WTC11 (cell line): Measurements from ENCODE around the gene STXBP5. TPM values are rescaled to one million over a fixed set of nuclear protein-coding genes. Genes with fewer than 3 reads are reported as not detected.

ENCODE experiments used
- ATAC-seq: fragments of 200-7000 bp; cut with Tn5 transposase; 2 replicates; pipeline ENCODE4 v1.10.0; 2021; ENCODE audit warnings: mild to moderate bottlenecking, moderate library complexity
- CTCF ChIA-PET: fragments of 300-600 bp; sonication (Branson Sonifier 250); formaldehyde crosslinking; loops from one replicate; lab custom pipeline; 2021; ENCODE audit warnings: antibody characterized with exemption; lab: Charles Lee
- POLR2A ChIA-PET: fragments of 350-600 bp; sonication (Branson Sonifier 250); formaldehyde crosslinking; loops from one replicate; lab custom pipeline; 2021; ENCODE audit warnings: antibody characterized with exemption; lab: Charles Lee
- DNase-seq: peaks from one replicate; pipeline ENCODE4 v3.0.0; 2021; ENCODE audit warnings: low spot score
- H3K27ac Mint-ChIP-seq: 2 replicates; pipeline ENCODE4 v1.8.0; 2021; ENCODE audit warnings: mixed read lengths
- H3K27me3 Mint-ChIP-seq: 2 replicates; pipeline ENCODE4 v1.8.0; 2021; ENCODE audit warnings: low read depth, mild to moderate bottlenecking, moderate library complexity, mixed read lengths
- H3K36me3 Mint-ChIP-seq: 2 replicates; pipeline ENCODE4 v1.8.0; 2021; ENCODE audit warnings: mixed read lengths
- H3K4me1 Mint-ChIP-seq: 2 replicates; pipeline ENCODE4 v1.8.0; 2022; ENCODE audit warnings: mixed read lengths
- H3K4me3 Mint-ChIP-seq: 2 replicates; pipeline ENCODE4 v1.8.0; 2021; ENCODE audit warnings: mild to moderate bottlenecking, moderate library complexity, mixed read lengths
- H3K9me3 Mint-ChIP-seq: 2 replicates; pipeline ENCODE4 v1.8.0; 2021; ENCODE audit warnings: mixed read lengths
- NFATC4 ChIP-seq: fragments of 250-450 bp; sonication (Bioruptor Pico); IDR thresholded peaks from 2 replicates; pipeline ENCODE4 v1.9.0; 2021; ENCODE audit warnings: mild to moderate bottlenecking
- NR3C1 ChIP-seq: sonication (generic); formaldehyde crosslinking; conservative IDR thresholded peaks from 2 replicates; pipeline ENCODE4 v1.8.1; 2023; ENCODE audit warnings: low read depth, mild to moderate bottlenecking, missing genetic modification reagents
- OVOL2 ChIP-seq: fragments of 250-450 bp; sonication (Bioruptor Pico); IDR thresholded peaks from 2 replicates; pipeline ENCODE4 v1.9.0; 2021; ENCODE audit warnings: mild to moderate bottlenecking, borderline replicate concordance
- TP53 ChIP-seq: sonication (generic); formaldehyde crosslinking; IDR thresholded peaks from 2 replicates; pipeline ENCODE4 v1.8.1; 2023; ENCODE audit warnings: mild to moderate bottlenecking, missing genetic modification reagents
- ZNF219 ChIP-seq: sonication (generic); formaldehyde crosslinking; IDR thresholded peaks from 2 replicates; pipeline ENCODE4 v1.8.0; 2023; ENCODE audit warnings: missing genetic modification reagents, mild to moderate bottlenecking, borderline replicate concordance
- ZNF232 ChIP-seq: sonication (generic); formaldehyde crosslinking; IDR thresholded peaks from 2 replicates; pipeline ENCODE4 v1.8.0; 2022; ENCODE audit warnings: mild to moderate bottlenecking, missing genetic modification reagents
- ZNF416 ChIP-seq: fragments of 250-450 bp; sonication (Bioruptor Pico); IDR thresholded peaks from 2 replicates; pipeline ENCODE4 v1.9.0; 2021; ENCODE audit warnings: mild to moderate bottlenecking, inconsistent platforms
- ZNF423 ChIP-seq: fragments of 250-450 bp; sonication (Bioruptor Pico); IDR thresholded peaks from 2 replicates; pipeline ENCODE4 v2.1.2; 2022; ENCODE audit warnings: mild to moderate bottlenecking, moderate library complexity
- ZNF671 ChIP-seq: fragments of 250-450 bp; sonication (Bioruptor Pico); IDR thresholded peaks from 2 replicates; pipeline ENCODE4 v1.8.0; 2021; ENCODE audit warnings: mild to moderate bottlenecking
- total RNA-seq: library from RNA; stranded (reverse); gene quantifications from 3 replicates; pipeline ENCODE4 v1.2.3, GENCODE V29; 2021
- TF ChIP-seq, protein P1 (sequence below): sonication (generic); formaldehyde crosslinking; conservative IDR thresholded peaks from 2 replicates; pipeline ENCODE4 v1.8.1; 2023; ENCODE audit warnings: mild to moderate bottlenecking, low read depth, missing genetic modification reagents, moderate library complexity
- TF ChIP-seq, protein P2 (sequence below): sonication (generic); formaldehyde crosslinking; IDR thresholded peaks from 2 replicates; pipeline ENCODE4 v1.8.1; 2022; ENCODE audit warnings: mild to moderate bottlenecking, missing genetic modification reagents, moderate library complexity, borderline replicate concordance
- TF ChIP-seq, protein P3 (sequence below): sonication (generic); formaldehyde crosslinking; conservative IDR thresholded peaks from 2 replicates; pipeline ENCODE4 v1.8.1; 2022; ENCODE audit warnings: mild to moderate bottlenecking, missing genetic modification reagents
- TF ChIP-seq, protein P4 (sequence below): sonication (generic); formaldehyde crosslinking; IDR thresholded peaks from 2 replicates; pipeline ENCODE4 v1.8.0; 2022; ENCODE audit warnings: mild to moderate bottlenecking, missing genetic modification reagents
- TF ChIP-seq, protein P5 (sequence below): sonication (generic); formaldehyde crosslinking; IDR thresholded peaks from 2 replicates; pipeline ENCODE4 v1.8.1; 2022; ENCODE audit warnings: low read depth, missing genetic modification reagents, borderline replicate concordance
- TF ChIP-seq, protein P6 (sequence below): sonication (generic); formaldehyde crosslinking; IDR thresholded peaks from 2 replicates; pipeline ENCODE4 v1.8.0; 2023; ENCODE audit warnings: missing genetic modification reagents
- TF ChIP-seq, protein P7 (sequence below): fragments of 250-450 bp; sonication (Bioruptor Pico); conservative IDR thresholded peaks from 2 replicates; pipeline ENCODE4 v1.9.0; 2021; ENCODE audit warnings: mild to moderate bottlenecking

STXBP5 gene
- total RNA-seq, 1 experiment from 2014 or later: 13.2 TPM

DNA sequence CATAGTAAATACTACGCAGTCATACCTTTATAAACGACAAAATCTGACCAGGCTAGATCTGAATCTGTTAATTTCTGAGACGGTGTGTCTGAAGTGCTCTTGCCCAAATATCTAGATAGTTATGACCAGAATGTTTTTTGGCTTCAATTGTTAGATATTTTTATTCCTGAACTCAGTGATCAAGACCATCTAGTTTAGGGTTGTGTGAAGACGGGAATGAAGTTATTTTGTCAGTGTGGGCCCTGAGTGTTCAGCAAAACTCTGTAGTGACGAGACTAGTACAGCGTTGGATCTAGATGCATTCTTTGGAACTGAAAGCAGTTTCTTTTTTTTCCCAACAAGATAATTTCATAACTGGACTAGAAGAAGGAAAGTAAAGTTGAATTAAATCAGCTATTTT lies 3.1 kb downstream of the STXBP5 start:
- DNase-seq: no peak
- ChIA-PET POLR2A (no interaction called here), CTCF (no interaction called here)
- no peak for ATAC-seq
- H3K4me1 Mint-ChIP-seq: peaks cover 13% of the 10 kb centered on the region
- no peaks in the 10 kb centered on the region for H3K9me3 Mint-ChIP-seq
- no peaks in the 10 kb centered on the region; the same call in 1 of the 2 replicates for H3K27me3 Mint-ChIP-seq
- H3K36me3 Mint-ChIP-seq: no peaks in the 10 kb centered on the region
- no peak for TF ChIP-seq ZNF423
- TF ChIP-seq ZNF416 (CRISPR knock-in tag): no peak
- TF ChIP-seq, protein P1, sequence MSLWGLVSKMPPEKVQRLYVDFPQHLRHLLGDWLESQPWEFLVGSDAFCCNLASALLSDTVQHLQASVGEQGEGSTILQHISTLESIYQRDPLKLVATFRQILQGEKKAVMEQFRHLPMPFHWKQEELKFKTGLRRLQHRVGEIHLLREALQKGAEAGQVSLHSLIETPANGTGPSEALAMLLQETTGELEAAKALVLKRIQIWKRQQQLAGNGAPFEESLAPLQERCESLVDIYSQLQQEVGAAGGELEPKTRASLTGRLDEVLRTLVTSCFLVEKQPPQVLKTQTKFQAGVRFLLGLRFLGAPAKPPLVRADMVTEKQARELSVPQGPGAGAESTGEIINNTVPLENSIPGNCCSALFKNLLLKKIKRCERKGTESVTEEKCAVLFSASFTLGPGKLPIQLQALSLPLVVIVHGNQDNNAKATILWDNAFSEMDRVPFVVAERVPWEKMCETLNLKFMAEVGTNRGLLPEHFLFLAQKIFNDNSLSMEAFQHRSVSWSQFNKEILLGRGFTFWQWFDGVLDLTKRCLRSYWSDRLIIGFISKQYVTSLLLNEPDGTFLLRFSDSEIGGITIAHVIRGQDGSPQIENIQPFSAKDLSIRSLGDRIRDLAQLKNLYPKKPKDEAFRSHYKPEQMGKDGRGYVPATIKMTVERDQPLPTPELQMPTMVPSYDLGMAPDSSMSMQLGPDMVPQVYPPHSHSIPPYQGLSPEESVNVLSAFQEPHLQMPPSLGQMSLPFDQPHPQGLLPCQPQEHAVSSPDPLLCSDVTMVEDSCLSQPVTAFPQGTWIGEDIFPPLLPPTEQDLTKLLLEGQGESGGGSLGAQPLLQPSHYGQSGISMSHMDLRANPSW (CRISPR knock-in tag): no peak
- no peak for TF ChIP-seq OVOL2 (CRISPR knock-in tag)
- TF ChIP-seq NFATC4 (CRISPR knock-in tag): no peak
- TF ChIP-seq, protein P2, sequence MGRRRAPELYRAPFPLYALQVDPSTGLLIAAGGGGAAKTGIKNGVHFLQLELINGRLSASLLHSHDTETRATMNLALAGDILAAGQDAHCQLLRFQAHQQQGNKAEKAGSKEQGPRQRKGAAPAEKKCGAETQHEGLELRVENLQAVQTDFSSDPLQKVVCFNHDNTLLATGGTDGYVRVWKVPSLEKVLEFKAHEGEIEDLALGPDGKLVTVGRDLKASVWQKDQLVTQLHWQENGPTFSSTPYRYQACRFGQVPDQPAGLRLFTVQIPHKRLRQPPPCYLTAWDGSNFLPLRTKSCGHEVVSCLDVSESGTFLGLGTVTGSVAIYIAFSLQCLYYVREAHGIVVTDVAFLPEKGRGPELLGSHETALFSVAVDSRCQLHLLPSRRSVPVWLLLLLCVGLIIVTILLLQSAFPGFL (CRISPR knock-in tag): no peak
- TF ChIP-seq, protein P3, sequence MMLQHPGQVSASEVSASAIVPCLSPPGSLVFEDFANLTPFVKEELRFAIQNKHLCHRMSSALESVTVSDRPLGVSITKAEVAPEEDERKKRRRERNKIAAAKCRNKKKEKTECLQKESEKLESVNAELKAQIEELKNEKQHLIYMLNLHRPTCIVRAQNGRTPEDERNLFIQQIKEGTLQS (CRISPR knock-in tag): no peak
- TF ChIP-seq, protein P4, sequence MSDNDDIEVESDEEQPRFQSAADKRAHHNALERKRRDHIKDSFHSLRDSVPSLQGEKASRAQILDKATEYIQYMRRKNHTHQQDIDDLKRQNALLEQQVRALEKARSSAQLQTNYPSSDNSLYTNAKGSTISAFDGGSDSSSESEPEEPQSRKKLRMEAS (CRISPR knock-in tag): no peak
- TF ChIP-seq ZNF671 (CRISPR knock-in tag): no peak
- TF ChIP-seq, protein P5, sequence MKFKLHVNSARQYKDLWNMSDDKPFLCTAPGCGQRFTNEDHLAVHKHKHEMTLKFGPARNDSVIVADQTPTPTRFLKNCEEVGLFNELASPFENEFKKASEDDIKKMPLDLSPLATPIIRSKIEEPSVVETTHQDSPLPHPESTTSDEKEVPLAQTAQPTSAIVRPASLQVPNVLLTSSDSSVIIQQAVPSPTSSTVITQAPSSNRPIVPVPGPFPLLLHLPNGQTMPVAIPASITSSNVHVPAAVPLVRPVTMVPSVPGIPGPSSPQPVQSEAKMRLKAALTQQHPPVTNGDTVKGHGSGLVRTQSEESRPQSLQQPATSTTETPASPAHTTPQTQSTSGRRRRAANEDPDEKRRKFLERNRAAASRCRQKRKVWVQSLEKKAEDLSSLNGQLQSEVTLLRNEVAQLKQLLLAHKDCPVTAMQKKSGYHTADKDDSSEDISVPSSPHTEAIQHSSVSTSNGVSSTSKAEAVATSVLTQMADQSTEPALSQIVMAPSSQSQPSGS (CRISPR knock-in tag): no peak
- no peak for TF ChIP-seq TP53 (CRISPR knock-in tag)
- TF ChIP-seq, protein P6, sequence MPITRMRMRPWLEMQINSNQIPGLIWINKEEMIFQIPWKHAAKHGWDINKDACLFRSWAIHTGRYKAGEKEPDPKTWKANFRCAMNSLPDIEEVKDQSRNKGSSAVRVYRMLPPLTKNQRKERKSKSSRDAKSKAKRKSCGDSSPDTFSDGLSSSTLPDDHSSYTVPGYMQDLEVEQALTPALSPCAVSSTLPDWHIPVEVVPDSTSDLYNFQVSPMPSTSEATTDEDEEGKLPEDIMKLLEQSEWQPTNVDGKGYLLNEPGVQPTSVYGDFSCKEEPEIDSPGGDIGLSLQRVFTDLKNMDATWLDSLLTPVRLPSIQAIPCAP (CRISPR knock-in tag): no peak
- TF ChIP-seq, protein P7, sequence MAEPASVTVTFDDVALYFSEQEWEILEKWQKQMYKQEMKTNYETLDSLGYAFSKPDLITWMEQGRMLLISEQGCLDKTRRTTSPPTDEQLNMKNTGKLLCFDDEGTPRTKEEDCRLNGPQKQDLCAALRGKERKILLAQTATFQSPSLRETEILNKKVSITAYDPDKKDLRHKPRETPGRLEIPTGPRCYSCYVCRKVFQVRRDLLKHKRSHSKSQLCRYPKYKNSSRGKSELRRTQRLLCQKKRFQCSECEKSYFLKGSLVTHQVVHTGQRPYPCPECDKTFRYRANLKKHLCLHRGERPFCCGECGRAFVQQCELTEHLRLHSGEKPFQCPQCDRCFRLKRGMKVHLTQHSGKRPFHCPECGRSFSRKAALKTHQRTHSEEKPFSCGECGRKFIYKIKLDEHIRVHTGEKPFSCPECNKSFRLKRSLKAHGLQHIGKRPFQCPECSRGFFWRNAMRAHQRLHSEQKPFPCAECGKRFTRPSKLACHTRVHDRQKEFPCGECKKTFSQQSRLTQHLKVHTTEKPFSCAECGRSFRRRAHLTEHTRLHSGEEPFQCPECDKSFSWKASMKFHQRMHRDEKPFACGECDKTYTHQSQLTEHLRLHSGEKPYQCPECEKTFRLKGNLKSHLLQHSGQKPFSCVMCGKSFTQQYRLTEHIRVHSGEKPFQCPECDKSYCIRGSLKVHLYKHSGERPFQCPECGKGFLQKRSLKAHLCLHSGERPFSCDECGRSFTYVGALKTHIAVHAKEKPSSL (CRISPR knock-in tag): no peak
- TF ChIP-seq ZNF219: no peak
- no peak for TF ChIP-seq NR3C1 (CRISPR knock-in tag)
- TF ChIP-seq ZNF232 (CRISPR knock-in tag): no peak
- TF ChIP-seq, all 79 proteins: peak for 0
- Mint-ChIP-seq H3K4me3 (no peak overlapping the region), H3K27ac (no peak overlapping the region; the same call in 1 of the 2 replicates)
